Esophagus muscularis mucosa (tissue), 3 donors: ENCODE data around the gene CYP46A1.

Experiments used
- EP300 ChIP-seq: sonication (generic); formaldehyde crosslinking; IDR thresholded peaks from one replicate; pipeline ENCODE4 v1.6.1; 2017; ENCODE audit warnings: antibody characterized with exemption
- TF ChIP-seq, protein P1 (sequence below), 3 experiments: fragments of 200-600 bp in 2 of 3; fragments of 450-650 bp in 1 of 3; sonication (generic) in 2 of 3; IDR thresholded peaks; one replicate each; pipeline ENCODE4 v1.5.1; 2017 to 2019; ENCODE audit warnings: antibody characterized with exemption in 3 of 3, mild to moderate bottlenecking in 2 of 3, moderate library complexity in 1 of 3

DNA sequence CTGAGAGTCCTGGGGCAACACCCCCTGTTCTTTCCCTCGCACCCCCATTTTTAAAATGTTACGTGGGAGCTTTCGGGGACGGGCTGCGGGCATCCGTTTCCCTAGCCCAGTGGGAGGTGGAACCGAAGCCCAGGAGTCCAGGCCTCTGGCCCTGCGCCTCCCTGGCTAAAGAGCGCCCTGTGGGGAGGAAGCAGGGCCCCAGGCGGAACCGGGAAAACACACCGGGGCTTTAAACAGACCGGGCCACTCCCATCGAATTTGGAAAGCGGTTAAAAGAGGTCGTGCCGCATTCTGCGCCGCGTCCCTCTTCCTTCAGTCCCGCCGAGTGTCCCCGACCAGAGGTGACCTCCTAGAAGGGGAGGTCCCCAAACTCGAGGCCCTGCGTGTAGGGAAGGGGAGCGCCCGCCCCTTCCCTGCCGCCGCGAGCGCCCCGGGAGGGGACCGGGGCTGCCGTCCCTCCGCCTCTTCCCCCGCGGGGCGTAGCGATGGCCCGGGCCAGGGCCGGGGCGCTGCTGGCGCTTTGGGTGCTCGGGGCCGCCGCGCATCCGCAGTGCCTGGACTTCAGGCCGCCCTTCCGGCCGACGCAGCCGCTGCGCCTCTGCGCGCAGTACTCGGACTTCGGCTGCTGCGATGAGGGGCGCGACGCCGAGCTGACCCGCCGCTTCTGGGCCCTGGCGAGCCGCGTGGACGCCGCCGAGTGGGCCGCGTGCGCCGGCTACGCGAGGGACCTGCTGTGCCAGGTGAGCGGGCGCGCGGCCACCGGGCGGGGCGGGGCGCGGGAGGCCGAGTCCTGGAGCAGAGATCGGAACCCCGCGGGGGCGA, 39.2 kb upstream of the CYP46A1 start, which contains the start of gene HHIPL1:
- TF ChIP-seq, protein P1, sequence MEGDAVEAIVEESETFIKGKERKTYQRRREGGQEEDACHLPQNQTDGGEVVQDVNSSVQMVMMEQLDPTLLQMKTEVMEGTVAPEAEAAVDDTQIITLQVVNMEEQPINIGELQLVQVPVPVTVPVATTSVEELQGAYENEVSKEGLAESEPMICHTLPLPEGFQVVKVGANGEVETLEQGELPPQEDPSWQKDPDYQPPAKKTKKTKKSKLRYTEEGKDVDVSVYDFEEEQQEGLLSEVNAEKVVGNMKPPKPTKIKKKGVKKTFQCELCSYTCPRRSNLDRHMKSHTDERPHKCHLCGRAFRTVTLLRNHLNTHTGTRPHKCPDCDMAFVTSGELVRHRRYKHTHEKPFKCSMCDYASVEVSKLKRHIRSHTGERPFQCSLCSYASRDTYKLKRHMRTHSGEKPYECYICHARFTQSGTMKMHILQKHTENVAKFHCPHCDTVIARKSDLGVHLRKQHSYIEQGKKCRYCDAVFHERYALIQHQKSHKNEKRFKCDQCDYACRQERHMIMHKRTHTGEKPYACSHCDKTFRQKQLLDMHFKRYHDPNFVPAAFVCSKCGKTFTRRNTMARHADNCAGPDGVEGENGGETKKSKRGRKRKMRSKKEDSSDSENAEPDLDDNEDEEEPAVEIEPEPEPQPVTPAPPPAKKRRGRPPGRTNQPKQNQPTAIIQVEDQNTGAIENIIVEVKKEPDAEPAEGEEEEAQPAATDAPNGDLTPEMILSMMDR (IDR thresholded peaks at IDR 0.05) = no peak
- TF ChIP-seq EP300 = no peak
